ENCODE measurements around the gene LAT. TPM values are rescaled to one million over a fixed set of nuclear protein-coding genes. Genes with fewer than 3 reads are reported as not detected.

LAT gene
- total and polyA plus RNA-seq, 2 of the 13 experiments (the other 11 are each of a cell fraction or from before 2014, with no cell fraction given): 2.0 to 3.0 TPM

- TF ChIP-seq JARID2 (CRISPR knock-in tag; IDR thresholded peaks at IDR 0.05; ENCODE audit: insufficient replicate concordance): no peak
- TF ChIP-seq ATF6 (CRISPR knock-in tag; conservative IDR thresholded peaks at IDR 0.05): no peak
- peak; percentile 55; the same call in 1 of the 2 replicates for TF ChIP-seq SMAD3 (CRISPR knock-in tag; IDR thresholded peaks at IDR 0.05)
- TF ChIP-seq REPIN1 (CRISPR knock-in tag; IDR thresholded peaks at IDR 0.05; ENCODE audit: borderline replicate concordance, low read depth): peak; percentile 67; the same call in 1 of the 2 replicates
- peak; percentile 49; the same call in 1 of the 2 replicates for TF ChIP-seq ZNF142 (CRISPR knock-in tag; IDR thresholded peaks at IDR 0.05)
- TF ChIP-seq ZNF709 (CRISPR knock-in tag; IDR thresholded peaks at IDR 0.05): no peak; the same call in 1 of the 2 replicates
- TF ChIP-seq GTF2F1 (IDR thresholded peaks at IDR 0.05; ENCODE audit: low read length): no peak
- no peak for TF ChIP-seq CHD4 (IDR thresholded peaks at IDR 0.05; ENCODE audit: borderline replicate concordance, low read length)
- TF ChIP-seq MXD1 (CRISPR knock-in tag; IDR thresholded peaks at IDR 0.05): peak; percentile 78; the same call in 1 of the 2 replicates
- TF ChIP-seq NRL (CRISPR knock-in tag; IDR thresholded peaks at IDR 0.05; ENCODE audit: borderline replicate concordance): no peak; the same call in 1 of the 2 replicates
- no peak for TF ChIP-seq HMGA1 (CRISPR knock-in tag; conservative IDR thresholded peaks at IDR 0.05)
- no peak for TF ChIP-seq ZNF260 (CRISPR knock-in tag; IDR thresholded peaks at IDR 0.05; ENCODE audit: borderline replicate concordance, low read depth)
- TF ChIP-seq HOXA9 (CRISPR knock-in tag; IDR thresholded peaks at IDR 0.05; ENCODE audit: borderline replicate concordance): no peak
- no peak; the same call in 1 of the 2 replicates for TF ChIP-seq ZBED4 (CRISPR knock-in tag; IDR thresholded peaks at IDR 0.05; ENCODE audit: borderline replicate concordance)
These were observed 34.0 kb upstream of the LAT start, which contains the start of gene NFATC2IP (continued) for GRCh38 chr16:28950648-28951409.

All from HepG2 (cell line).